ENCODE results near the gene PRC1.

PRC1 gene

DNA sequence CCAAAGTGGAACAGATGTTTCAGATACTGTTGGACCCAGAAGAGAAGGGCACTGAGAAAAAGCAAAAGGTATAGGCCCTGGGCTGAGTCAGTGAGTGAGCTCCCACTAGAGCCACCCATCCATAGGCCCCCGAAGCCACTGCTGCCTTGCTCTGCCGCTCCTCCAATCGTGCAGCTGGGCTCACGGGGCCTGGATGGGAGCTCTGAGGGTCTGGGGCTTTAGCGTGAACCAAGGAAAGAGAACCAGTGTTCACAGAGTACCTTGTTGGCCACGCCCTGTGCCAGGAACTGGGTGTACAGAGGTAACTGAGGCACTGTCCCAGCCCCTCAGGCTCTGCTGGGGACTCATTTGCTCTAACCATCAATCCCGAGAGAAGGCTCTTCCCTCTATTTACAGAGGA is 54.6 kb downstream of the PRC1 start:
- H3K27ac ChIP-seq, result no peak overlapping the region
- no peak for TF ChIP-seq ZFX (IDR thresholded peaks at IDR 0.05; ENCODE audit: borderline replicate concordance)
- TF ChIP-seq, protein P1, sequence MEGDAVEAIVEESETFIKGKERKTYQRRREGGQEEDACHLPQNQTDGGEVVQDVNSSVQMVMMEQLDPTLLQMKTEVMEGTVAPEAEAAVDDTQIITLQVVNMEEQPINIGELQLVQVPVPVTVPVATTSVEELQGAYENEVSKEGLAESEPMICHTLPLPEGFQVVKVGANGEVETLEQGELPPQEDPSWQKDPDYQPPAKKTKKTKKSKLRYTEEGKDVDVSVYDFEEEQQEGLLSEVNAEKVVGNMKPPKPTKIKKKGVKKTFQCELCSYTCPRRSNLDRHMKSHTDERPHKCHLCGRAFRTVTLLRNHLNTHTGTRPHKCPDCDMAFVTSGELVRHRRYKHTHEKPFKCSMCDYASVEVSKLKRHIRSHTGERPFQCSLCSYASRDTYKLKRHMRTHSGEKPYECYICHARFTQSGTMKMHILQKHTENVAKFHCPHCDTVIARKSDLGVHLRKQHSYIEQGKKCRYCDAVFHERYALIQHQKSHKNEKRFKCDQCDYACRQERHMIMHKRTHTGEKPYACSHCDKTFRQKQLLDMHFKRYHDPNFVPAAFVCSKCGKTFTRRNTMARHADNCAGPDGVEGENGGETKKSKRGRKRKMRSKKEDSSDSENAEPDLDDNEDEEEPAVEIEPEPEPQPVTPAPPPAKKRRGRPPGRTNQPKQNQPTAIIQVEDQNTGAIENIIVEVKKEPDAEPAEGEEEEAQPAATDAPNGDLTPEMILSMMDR (IDR thresholded peaks at IDR 0.05), result no peak

DNA sequence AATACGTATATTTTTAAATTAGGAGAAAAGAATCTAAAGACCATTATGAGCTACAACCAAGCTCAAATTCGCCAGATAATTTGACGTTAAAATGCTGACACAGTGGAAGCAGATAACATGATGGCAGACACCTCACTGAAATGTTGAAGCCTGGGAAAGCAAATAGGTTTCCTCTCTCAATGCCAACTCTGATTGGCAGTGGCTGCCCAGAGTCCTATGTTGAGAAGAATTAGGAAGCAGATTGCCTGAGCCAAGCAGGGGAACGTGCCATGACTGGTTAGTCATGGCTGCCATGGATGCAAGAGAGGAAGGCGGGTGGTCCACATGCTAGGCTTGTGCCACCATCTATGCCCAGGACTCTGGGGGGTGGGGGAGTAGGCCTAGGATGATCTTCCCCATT is 56.1 kb downstream of the PRC1 start:
- H3K27ac ChIP-seq, result no peak overlapping the region
- TF ChIP-seq, protein P1 (IDR thresholded peaks at IDR 0.05), result no peak
- no peak for TF ChIP-seq ZFX (IDR thresholded peaks at IDR 0.05; ENCODE audit: borderline replicate concordance)

- TF ChIP-seq ZFX (IDR thresholded peaks at IDR 0.05; ENCODE audit: borderline replicate concordance), result no peak
- TF ChIP-seq, protein P1 (IDR thresholded peaks at IDR 0.05), result no peak
- no peak overlapping the region for H3K27ac ChIP-seq
Observed at GRCh38 chr15:90936823-90937222, 57.5 kb downstream of the PRC1 start.

DNA sequence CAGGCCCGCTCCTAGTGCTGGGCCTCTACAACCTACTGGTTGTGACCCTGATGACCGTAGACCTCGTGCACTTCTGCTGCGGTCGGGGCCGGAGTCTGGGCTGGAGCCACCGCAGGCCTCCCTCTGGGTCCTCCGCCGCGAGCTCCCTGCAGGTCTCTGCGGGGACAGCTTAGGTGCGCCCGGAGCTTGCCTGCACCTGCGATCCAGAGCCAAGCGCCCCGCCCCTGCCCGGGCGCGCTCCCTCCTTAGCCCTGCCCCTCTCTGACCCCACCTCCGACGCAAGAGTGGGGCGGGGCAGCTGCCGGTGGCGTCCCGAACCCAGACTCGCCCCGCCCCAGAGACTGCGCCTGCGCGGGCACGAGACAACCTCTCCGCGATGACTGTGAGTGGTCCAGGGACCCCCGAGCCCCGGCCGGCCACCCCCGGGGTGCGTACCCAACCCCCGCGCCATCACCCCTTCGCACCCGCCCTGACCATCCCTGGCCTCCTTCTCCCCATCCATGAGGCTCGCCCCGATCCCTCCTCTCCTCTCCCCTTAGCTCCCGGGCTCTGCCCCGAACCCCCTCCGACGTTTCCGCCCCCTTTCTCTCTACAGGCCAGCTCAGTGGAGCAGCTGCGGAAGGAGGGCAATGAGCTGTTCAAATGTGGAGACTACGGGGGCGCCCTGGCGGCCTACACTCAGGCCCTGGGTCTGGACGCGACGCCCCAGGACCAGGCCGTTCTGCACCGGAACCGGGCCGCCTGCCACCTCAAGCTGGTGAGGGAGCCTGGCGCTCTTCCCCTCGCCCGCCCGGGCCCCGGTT is 59.2 kb downstream of the PRC1 start, which contains the start of gene UNC45A:
Gene UNC45A (plus strand): TSS at position 337 of the 803 bp plus-strand sequence. CDS start 40 bp downstream, at position 377.
- TF ChIP-seq, protein P1 (IDR thresholded peaks at IDR 0.05), result no peak
- no peak for TF ChIP-seq ZFX (IDR thresholded peaks at IDR 0.05; ENCODE audit: borderline replicate concordance)
- H3K27ac ChIP-seq, result peak within 1 kb of the TSS; percentile 71

GRCh38 chr15:90934256-90934948 is 59.9 kb downstream of the PRC1 start:
- peak overlapping the region; percentile 71 for H3K27ac ChIP-seq
- TF ChIP-seq ZFX (IDR thresholded peaks at IDR 0.05; ENCODE audit: borderline replicate concordance), result no peak
- TF ChIP-seq, protein P1 (IDR thresholded peaks at IDR 0.05), result peak; percentile 96

- no peak for TF ChIP-seq ZFX (IDR thresholded peaks at IDR 0.05; ENCODE audit: borderline replicate concordance)
- TF ChIP-seq, protein P1 (IDR thresholded peaks at IDR 0.05), result no peak
- H3K27ac ChIP-seq, result peak overlapping the region; percentile 97; the same call in 1 of the 2 replicates
Observed at GRCh38 chr15:90933301-90933700, 61.0 kb downstream of the PRC1 start.

DNA sequence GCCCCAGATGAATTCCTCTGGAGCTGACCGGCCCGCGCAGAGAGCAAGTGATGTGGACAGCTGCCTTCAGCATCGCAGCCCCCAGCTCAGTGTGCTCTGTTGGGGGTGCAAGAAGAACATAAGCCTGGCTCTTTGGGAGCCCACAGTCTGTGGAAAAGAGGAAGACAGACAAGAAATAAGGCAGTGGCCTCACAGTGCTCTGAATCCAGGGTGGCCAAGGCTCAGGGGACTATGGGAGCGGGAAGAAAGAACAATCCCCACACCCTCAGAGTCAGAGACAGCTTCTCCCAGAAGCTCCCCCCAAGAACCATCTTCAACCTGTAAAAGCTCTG is 61.7 kb downstream of the PRC1 start:
- peak overlapping the region; percentile 97 for H3K27ac ChIP-seq
- TF ChIP-seq, protein P1 (IDR thresholded peaks at IDR 0.05), result peak; percentile 50
- TF ChIP-seq ZFX (IDR thresholded peaks at IDR 0.05; ENCODE audit: borderline replicate concordance), result no peak

Data from 22Rv1 (cell line).